ENCODE results near the gene CCT6B. TPM values are rescaled to one million over a fixed set of nuclear protein-coding genes. Genes with fewer than 3 reads are reported as not detected.

The CCT6B gene
- total and polyA plus RNA-seq, 9 of the 15 experiments (the other 6 are each of a cell fraction or from before 2014, with no cell fraction given) = 0.25 to 0.91 (median 0.58) TPM

GRCh38 chr17:34981538-34982241 is 20.4 kb upstream of the CCT6B start (continued):
- TF ChIP-seq GTF3C2 (IDR thresholded peaks at IDR 0.05; ENCODE audit: borderline replicate concordance, extremely low read depth, insufficient read length) (no peak), CCNT2 (IDR thresholded peaks at IDR 0.05; ENCODE audit: borderline replicate concordance, extremely low read depth, insufficient read length, low read depth, low read length) (peak; percentile 44), ZNF146 (CRISPR knock-in tag; IDR thresholded peaks at IDR 0.05; ENCODE audit: unreplicated experiment) (no peak), CREB3L1 (IDR thresholded peaks at IDR 0.05; ENCODE audit: borderline replicate concordance, low read depth) (peak; percentile 13; the same call in 1 of the 2 replicates), POLR2H (tag; IDR thresholded peaks at IDR 0.05; ENCODE audit: low read depth) (peak; percentile 86), ZNF316 (IDR thresholded peaks at IDR 0.05) (peak; percentile 77), CREM (IDR thresholded peaks at IDR 0.05; ENCODE audit: low read depth) (peak; percentile 94), KLF13 (tag; IDR thresholded peaks at IDR 0.05; ENCODE audit: borderline replicate concordance, low read depth) (0 out of 2 replicates have a peak, but pooled peaks have one; percentile 15), NCOR1 (IDR thresholded peaks at IDR 0.05) (peak; percentile 77), SMARCB1 (IDR thresholded peaks at IDR 0.05; ENCODE audit: insufficient read length, low read depth) (no peak), ZFX (CRISPR knock-in tag; IDR thresholded peaks at IDR 0.05) (no peak), ZMIZ1 (IDR thresholded peaks at IDR 0.05; ENCODE audit: low read depth in 2 of 2, low read length in 2 of 2) (peak in 1 of 2 experiments; percentile 65; a peak in 1 of 4 replicates), MNT (conservative IDR thresholded peaks at IDR 0.05) (peak in 1 of 2 experiments; percentile 0; a peak in 1 of 4 replicates), ZBTB26 (CRISPR knock-in tag; IDR thresholded peaks at IDR 0.05) (no peak), ZNF589 (CRISPR knock-in tag; IDR thresholded peaks at IDR 0.05; ENCODE audit: low read depth) (peak; percentile 76; the same call in 1 of the 2 replicates)
